NT2/D1 (cell line): ENCODE data around the gene RGMA.

ENCODE experiments used
- SUZ12 ChIP-seq: IDR thresholded peaks from 2 replicates; pipeline ENCODE4 v1.6.1; 2011; ENCODE audit not compliant: insufficient read length, insufficient read depth; ENCODE audit errors: extremely low read depth
- ZNF274 ChIP-seq: IDR thresholded peaks from 2 replicates; pipeline ENCODE4 v1.6.1; 2011; ENCODE audit warnings: mild to moderate bottlenecking, low read depth, low read length

GRCh38 chr15:92990031-92990430 is 99.0 kb downstream of the RGMA start:
- TF ChIP-seq ZNF274 (no peak), SUZ12 (no peak)
